GM18505 (cell line): ENCODE measurements around the gene PRDM10.

Source experiments
- ATAC-seq: cut with Tn5 transposase; IDR thresholded peaks from one replicate; pipeline ENCODE4 v1.9.1; 2021; ENCODE audit not compliant: unreplicated experiment
- POLR2A ChIP-seq: IDR thresholded peaks from 4 replicates; pipeline ENCODE4 v1.6.1; 2011; ENCODE audit warnings: borderline replicate concordance; ENCODE audit not compliant: insufficient read depth, insufficient read length; ENCODE audit errors: extremely low read depth

PRDM10 gene, protein sequence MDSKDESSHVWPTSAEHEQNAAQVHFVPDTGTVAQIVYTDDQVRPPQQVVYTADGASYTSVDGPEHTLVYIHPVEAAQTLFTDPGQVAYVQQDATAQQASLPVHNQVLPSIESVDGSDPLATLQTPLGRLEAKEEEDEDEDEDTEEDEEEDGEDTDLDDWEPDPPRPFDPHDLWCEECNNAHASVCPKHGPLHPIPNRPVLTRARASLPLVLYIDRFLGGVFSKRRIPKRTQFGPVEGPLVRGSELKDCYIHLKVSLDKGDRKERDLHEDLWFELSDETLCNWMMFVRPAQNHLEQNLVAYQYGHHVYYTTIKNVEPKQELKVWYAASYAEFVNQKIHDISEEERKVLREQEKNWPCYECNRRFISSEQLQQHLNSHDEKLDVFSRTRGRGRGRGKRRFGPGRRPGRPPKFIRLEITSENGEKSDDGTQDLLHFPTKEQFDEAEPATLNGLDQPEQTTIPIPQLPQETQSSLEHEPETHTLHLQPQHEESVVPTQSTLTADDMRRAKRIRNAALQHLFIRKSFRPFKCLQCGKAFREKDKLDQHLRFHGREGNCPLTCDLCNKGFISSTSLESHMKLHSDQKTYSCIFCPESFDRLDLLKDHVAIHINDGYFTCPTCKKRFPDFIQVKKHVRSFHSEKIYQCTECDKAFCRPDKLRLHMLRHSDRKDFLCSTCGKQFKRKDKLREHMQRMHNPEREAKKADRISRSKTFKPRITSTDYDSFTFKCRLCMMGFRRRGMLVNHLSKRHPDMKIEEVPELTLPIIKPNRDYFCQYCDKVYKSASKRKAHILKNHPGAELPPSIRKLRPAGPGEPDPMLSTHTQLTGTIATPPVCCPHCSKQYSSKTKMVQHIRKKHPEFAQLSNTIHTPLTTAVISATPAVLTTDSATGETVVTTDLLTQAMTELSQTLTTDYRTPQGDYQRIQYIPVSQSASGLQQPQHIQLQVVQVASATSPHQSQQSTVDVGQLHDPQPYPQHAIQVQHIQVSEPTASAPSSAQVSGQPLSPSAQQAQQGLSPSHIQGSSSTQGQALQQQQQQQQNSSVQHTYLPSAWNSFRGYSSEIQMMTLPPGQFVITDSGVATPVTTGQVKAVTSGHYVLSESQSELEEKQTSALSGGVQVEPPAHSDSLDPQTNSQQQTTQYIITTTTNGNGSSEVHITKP

DNA sequence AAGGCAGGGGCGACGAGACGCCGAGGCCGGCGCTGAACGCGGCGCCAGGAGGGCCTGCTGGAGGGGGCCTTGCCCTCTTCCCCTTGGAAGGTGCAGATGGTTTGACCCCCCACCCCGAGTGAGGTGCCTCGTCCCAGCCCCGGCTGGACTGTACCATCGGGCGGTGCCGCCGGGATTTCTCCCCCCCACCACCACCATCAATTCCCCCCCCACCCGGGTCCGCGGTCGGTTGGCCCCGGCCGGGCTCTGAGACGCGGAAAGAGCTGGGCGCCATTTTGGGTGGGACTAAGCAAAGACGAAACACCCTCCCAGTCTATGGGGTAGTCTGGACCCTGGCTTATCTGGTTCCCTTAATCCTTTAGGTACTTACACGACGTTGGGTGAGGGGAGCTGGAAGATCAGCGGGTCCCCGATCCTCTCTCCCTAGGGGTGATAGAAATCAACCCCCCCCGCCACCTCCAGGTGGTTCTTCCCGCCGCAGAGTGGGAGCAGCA lies at the start of gene PRDM10:
Gene PRDM10, minus strand, starts transcription at position 484 of the 494 bp plus-strand sequence. CDS start 41,871 bp downstream, outside the sequence.
- peak; percentile 70 for TF ChIP-seq POLR2A

DNA sequence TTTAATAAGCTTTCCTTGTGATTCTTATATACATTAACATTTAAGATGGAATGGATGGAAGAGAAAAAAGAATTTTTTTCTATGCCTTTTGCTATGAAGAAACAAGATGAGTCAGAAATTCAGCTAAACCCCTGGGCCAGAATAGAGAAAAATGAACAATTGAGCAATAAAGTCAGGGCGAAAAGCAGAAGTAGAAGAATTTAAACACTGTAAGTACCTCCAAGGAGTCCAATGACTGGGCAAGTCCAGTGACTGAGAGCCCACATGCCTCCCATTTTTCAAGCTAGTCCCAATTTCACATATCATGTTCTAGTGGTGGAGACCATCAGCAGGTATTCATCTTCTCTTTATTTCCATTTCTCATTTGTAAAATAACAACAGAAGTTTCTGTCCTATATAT lies 48.4 kb upstream of the PRDM10 start:
- TF ChIP-seq POLR2A: no peak
- ATAC-seq: no peak

More for the DNA sequence above, at the start of gene PRDM10:
- ATAC-seq: peak; percentile 43

DNA sequence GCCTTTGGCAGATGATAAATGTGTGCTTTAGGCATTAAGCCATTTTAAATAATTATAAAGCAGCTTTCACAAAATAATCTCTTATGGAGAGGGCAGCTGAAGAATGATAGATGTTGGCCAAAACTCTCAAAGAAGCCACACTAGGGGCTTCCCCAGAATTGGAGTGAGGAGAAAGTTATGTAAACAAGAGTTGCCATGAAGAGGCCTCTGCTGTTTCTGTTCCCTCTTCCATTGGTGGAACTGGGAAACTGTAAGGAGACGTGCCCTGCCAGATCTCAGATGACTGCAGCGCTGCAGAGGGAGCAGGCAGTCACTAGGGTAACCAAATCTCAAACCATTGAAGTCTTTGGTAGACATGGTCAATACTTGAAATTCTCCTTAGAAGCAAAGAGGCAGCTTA lies 47.6 kb upstream of the PRDM10 start:
- TF ChIP-seq POLR2A: no peak
- no peak for ATAC-seq

DNA sequence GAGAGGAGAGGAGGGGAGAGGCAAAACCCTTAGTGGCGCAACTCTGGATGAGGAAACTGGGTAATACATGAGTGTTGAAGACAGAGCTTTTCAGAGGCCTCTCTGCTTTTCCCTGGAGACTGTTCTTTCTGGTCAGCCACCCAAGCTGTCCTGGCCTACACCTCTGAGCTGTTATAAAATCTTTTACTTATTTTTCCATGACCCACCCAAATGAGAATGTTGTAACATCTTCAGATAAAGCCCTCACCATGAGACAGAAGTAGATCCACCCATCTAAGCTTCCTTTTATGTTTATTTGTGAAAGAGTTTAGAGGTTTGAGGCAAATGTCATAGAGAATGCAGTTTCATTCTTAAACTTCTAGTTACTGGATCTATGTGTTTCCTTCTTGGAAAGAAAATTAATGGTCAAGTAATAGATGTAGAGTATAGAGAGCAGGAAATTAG lies 46.7 kb upstream of the PRDM10 start:
- ATAC-seq: no peak
- no peak for TF ChIP-seq POLR2A

- no peak for TF ChIP-seq POLR2A
- ATAC-seq: no peak
Observed at GRCh38 chr11:130047141-130047540, 44.5 kb upstream of the PRDM10 start.

DNA sequence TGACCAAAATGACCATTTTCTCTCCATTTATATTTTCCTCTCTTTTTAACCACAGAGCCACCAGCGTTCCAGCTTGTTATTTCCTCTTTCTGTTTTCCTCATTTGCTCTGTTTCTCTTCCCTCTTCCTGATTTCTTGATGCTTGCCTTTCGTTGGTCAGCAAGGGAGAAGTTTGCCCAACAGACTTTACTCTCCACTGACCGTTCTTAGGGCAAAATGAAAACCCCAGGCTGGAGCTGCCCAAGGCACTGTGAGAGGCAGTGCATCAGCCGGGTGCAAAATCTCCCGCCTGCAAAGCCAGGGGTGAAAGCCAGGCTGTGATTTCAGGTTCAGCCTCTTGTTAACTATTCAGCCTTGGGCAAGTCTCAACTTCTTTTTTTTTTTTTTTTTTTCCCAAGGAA lies 40.9 kb upstream of the PRDM10 start:
- no peak for TF ChIP-seq POLR2A
- ATAC-seq: no peak

DNA sequence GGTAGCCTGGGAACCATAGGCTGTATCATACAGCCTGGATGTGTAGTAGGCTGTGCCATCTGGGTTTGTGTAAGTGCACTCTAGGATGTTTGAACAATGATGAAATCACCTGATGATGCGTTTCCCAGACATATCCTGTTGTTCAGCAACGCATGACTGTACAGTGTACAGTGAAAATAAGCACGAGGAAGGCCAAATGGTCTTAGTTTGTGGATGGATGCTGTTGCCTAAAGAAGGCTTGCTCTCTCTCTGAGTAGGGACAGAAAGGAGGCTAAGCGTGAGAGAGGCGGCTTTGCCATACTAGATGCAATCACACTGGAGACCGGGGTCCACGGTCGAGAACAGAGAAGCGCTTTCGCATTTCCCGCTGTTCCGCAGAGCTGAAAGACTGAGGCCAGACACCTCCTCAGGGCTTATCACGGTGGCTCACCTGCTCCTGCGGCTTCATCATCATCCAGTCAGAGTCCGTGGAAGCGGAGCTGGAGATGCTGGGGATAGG lies 39.5 kb upstream of the PRDM10 start:
- TF ChIP-seq POLR2A: no peak

DNA sequence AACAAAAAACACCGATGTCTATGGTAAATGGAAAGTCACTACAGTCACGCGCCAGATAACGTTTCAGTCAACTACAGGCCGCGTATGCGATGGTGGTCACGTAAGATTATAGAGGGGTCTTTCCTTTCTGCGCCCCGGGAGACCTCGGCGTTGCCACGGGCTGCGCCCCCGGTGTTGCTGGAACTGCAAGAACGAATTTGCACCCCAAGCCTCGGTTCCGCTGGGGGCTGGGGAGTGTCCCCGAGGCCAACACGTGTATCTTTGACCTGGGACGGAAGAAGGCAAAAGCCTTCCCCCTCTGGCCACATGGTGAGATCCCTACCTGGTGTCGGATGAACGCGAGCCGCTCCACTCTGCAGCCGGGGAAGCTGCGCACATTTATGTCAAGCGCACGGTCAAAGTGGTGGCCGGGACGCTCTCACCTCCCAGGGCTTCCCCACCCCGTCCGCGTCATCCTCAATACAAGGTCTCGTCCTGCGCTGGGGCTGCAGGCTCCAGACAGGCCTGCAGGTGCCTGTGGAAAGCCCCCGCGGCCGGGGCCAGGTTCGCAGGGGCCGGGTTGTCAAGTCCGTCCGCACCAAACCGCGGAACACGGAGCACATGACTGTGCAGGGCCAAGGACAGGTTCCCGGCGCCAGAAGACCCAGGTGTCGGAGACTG lies 37.8 kb upstream of the PRDM10 start:
- ATAC-seq: no peak
- no peak for TF ChIP-seq POLR2A

More for the DNA sequence above, 39.5 kb upstream of the PRDM10 start:
- no peak for ATAC-seq

- ATAC-seq: no peak
- TF ChIP-seq POLR2A: no peak
Observed at GRCh38 chr11:130037881-130038585, 35.4 kb upstream of the PRDM10 start.

DNA sequence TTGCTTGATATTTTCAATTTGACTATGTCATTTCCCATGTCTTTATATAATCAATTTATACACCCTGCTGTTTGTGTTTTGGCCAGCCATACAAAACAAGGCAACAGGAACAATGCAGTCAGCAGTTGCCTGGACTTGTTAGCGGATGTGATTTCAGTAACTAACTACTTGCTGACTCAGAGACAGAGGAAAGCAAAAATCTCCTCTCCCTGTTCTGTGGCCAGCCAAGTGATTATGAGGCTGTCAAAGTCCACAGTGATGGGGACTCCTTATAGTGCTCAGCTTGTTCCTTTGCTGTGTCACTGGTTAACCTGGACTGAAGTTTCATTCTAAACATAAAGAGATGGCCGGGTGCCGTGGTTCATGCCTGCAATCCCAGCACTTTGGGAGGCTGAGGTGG lies 34.4 kb upstream of the PRDM10 start:
- no peak for ATAC-seq
- no peak for TF ChIP-seq POLR2A

DNA sequence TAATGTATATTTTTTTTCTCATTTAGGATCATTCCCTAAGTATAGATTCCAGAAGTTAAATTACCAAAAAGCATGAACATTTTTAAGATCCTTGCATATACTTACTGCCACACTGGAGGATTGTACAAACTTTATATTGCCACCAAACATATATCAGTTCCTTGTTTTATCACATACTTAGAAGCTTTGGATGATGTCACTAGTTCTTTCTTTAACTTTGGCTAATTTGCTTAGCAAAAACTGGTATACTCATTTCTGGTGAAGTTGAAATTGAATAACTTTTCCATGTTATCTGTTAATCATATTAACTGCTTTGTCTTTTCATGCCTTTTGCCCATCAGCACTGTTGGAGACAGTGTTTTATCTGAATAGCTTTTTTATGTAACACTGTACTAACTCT lies 31.6 kb upstream of the PRDM10 start:
- no peak for TF ChIP-seq POLR2A
- ATAC-seq: no peak

DNA sequence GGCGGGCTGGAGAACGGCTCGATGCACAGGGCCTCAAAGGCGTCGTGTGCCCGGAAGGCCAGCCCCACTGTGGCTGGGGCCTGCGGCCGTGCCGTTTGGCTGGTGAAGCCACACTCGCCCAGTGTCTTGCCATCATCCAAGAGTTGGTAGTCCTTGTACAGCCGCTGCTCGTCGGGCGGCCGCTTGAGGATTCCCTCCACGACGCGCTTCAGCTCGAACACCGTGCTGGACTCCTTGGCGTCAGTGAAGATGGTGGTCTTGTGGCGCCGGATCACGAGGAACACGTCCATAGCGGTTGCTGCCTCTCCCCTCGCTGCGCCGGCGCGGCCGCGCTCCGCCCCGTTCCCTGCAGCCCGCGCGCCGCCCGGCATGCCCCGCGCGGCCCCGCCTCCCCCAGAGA lies 30.3 kb upstream of the PRDM10 start:
- ATAC-seq: no peak
- no peak for TF ChIP-seq POLR2A
